GM12874 (cell line): ENCODE measurements around the gene PTMS.

Source experiments
- TF ChIP-seq, protein P1 (sequence below): IDR thresholded peaks from 2 replicates; pipeline ENCODE4 v1.5.1; 2011; ENCODE audit warnings: low read depth, mild to moderate bottlenecking, control low read depth, low read length, moderate library complexity; ENCODE audit not compliant: insufficient read depth

Gene PTMS, protein sequence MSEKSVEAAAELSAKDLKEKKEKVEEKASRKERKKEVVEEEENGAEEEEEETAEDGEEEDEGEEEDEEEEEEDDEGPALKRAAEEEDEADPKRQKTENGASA

DNA sequence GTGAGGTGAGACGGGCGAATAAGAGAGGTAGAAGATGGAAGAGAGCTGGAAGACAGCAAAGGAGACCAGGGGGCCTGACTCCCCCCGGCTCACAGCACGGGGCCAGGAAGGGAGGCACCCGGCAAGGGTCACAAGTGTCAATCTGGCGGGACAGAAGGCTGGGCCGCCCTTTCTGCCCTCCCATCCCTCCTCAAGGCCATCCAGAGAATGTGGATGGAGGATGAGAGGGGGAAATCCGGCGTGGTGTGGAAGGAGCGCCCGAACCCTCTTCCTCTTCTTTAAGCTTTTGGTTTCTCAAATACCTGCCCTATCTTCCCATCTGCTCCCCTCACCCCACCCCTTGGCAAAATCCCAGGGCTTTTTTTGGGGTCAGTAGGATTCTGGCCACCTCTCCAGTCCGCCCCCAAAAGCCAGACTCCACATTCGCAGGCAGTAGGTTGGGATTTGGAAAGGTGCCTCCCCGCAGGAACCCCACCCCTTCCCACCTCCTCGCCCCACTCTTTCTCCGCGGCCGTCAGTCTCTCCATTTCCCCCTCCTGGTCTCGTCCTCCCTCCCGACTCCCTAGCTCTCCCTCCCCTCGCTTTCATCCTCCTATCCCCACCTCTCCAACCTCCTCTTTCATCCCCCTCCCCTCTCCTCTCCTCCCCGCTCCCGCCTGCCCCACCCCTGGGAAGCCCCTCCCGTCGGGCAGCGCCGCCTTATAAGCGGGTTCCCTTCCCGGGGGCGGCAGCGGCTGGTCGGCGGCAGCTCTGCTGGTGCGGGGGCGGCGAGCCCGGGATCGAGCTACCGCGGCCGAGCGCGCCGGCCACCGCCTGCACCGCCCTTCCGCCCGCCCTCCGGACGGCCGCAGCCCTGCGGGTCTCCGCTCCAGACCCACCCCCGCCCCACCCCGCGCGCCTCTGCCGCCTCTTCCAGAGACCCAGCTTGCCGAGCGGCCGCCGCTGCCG lies at the start of gene PTMS:
Gene PTMS (plus strand): TSS at position 730 of the 948 bp plus-strand sequence. CDS start 343 bp downstream, outside the sequence.
- TF ChIP-seq, protein P1, sequence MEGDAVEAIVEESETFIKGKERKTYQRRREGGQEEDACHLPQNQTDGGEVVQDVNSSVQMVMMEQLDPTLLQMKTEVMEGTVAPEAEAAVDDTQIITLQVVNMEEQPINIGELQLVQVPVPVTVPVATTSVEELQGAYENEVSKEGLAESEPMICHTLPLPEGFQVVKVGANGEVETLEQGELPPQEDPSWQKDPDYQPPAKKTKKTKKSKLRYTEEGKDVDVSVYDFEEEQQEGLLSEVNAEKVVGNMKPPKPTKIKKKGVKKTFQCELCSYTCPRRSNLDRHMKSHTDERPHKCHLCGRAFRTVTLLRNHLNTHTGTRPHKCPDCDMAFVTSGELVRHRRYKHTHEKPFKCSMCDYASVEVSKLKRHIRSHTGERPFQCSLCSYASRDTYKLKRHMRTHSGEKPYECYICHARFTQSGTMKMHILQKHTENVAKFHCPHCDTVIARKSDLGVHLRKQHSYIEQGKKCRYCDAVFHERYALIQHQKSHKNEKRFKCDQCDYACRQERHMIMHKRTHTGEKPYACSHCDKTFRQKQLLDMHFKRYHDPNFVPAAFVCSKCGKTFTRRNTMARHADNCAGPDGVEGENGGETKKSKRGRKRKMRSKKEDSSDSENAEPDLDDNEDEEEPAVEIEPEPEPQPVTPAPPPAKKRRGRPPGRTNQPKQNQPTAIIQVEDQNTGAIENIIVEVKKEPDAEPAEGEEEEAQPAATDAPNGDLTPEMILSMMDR: no peak

DNA sequence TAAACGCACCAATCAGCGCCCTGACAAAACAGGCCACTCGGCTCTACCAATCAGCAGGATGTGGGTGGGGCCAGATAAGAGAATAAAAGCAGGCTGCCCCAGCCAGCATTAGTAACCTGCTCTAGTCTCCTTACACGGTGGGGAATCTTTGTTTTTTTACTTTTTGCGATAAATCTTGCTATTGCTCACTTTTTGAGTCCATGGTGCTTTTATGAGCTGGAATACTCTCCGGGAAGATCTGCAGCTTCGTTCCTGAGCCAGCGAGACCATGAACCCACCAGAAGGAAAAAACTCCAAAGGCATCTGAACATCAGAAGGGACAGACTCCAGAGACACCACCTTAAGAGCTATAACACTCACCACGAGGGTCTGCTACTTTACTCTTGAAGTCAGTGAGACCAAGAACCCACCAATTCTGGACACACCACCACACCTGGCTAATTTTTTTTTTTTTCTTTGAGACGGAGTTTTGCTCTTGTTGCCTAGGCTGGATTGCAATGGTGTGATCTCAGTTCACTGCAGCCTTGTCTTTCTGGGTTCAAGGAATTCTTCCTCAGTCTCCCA lies 49.2 kb upstream of the PTMS start:
- TF ChIP-seq, protein P1: no peak

DNA sequence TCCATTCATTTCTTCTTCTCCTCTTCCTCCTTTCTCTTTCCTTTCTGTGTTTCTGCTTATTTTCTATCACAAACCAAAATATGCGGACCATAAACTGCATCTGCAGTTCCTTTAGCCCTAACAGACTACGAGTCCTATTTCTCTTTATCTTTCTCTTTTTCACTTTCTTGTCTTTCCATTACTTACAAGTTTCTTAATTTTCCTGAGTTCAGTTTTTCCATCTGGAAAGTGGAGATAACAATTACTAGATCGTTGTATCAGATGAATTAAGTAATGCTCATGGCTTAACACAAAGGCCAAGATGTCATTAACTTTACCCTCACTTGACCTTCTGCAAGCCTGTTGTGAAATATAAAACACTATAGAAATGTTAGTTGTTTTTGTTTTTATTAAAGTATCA lies 43.3 kb upstream of the PTMS start:
- TF ChIP-seq, protein P1: no peak

DNA sequence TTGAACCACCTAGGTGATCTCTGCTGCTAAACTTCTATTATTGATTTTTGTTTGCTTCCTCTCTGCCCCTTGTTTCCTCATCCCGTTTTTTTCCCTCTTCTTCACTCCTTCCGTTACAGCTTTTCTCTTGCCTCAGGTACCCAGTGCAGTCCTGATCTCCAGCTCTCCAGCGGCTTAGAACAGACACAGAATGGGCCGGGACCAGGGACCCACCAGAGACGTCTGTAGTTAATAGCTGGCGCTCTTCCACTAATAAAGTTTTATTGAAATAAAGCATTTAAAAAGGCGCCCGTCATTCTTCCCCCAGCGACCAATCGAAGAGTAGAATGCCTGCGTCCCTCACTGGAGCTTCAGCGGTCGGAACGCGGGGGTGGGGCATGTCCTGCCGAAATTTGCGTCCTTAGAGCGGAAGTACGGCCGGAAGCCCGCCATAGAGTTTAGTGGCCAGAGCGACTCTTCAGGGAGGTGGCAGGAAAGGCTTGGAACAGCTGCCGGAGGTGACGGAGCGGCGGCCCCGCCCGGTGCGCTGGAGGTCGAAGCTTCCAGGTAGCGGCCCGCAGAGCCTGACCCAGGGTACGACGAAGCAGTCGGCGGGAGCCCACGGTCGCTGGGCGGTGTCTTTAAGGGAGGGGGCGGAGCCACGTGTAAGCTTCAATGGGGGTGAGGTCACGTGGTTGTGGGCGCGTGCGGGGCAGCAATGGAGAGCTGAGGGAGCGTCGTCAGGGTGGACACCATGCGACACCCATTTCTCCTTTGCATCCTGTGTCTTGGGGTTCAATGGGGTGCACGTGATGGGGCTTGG lies 42.4 kb upstream of the PTMS start, which contains the start of gene COPS7A:
Gene COPS7A (plus strand): TSS at position 440 of the 802 bp plus-strand sequence. CDS start 611 bp downstream, outside the sequence.
- TF ChIP-seq, protein P1: no peak

DNA sequence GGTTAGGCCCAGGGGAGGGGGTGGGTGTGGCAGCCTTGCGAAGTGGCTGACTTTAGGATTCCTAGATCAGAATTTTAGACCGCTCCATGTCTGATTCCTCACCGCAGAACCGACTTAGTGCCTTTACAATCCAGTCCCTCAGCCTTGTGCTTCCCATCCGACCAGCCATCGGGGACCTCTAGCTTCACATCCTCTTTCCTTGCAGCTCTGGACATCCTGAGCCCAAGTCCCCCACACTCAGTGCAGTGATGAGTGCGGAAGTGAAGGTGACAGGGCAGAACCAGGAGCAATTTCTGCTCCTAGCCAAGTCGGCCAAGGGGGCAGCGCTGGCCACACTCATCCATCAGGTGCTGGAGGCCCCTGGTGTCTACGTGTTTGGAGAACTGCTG lies 41.8 kb upstream of the PTMS start:
- TF ChIP-seq, protein P1: no peak

DNA sequence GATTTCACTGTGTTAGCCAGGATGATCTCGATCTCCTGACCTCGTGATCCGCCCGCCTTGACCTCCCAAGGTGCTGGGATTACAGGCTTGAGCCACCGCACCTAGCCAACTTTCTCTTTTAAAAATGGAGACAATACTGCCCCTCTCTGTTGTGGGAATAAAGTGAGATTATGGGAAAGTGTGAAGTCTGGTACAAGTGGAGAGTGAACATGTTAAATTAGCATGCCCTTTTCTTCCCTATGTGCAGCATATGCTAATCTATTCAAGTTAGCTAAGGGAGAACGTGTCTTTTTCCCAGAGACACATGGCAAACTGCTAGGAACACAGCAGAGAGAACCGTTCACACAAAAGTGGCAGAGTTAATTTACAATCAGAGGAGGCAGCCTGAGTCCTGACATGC lies 40.8 kb upstream of the PTMS start:
- TF ChIP-seq, protein P1: no peak
